ENCODE data around the gene KIF22. TPM values are rescaled to one million over a fixed set of nuclear protein-coding genes. Genes with fewer than 3 reads are reported as not detected.
"Not testable (repeated sequence)": the region's sequence is repeated elsewhere in the genome, so short reads cannot be mapped to it uniquely, and the experiment has no call there.

KIF22 gene
- total RNA-seq, 1 donor = 8.3 TPM

DNA sequence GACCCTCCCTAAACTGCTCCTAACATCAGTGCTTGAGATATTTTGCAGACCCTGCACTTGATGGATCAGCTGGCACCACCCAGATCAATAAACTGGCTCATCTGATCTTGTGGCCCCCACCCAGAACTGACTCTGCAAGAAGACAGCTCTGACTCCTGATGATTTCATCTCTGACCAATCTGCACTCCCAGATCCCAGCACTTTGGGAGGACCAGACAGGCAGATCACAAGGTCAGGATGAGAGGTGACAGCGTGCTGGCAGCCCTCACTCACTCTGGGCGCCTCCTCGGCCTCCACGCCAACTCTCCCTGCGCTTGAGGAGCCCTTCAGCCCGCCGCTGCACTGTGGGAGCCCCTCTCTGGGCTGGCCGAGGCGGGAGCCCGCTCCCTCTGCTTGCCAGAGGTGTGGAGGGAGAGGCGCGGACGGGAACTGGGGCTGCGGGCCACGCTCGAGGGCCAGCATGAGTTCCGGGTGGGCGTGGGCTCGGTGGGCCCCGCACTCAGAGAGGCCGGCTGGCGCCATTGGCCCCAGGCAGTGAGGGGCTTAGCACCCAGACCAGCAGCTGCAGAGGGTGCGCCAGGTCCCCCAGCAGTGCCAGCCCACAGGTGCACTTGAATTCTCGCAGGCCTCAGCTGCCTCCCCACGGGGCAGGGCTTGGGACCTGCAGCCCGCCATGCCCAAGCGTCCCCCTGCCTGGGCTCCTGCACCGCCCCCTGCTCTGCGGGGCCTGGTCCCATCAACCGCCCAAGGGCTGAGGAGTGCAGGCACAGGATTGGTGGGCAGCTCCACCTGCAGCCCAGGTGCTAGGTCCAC is 42.4 kb upstream of the KIF22 start:
- Histone ChIP-seq H3K4me3 (ENCODE audit: insufficient read depth, low read length) (no peak overlapping the region), H2AFZ (ENCODE audit: low read length) (no peak overlapping the region), H3K36me3 (ENCODE audit: insufficient read depth, low read length) (no peaks in the 10 kb centered on the region), H3K9me3 (ENCODE audit: low read depth, low read length) (no peaks in the 10 kb centered on the region), H3K4me2 (ENCODE audit: insufficient read depth, low read length) (no peak overlapping the region), H3K27ac (ENCODE audit: low read depth, low read length) (no peak overlapping the region), H3K27me3 (ENCODE audit: insufficient read depth, low read length) (no peaks in the 10 kb centered on the region), H4K20me1 (ENCODE audit: insufficient read depth, low read length) (no peaks in the 10 kb centered on the region), H3K79me2 (ENCODE audit: insufficient read depth, low read length) (no peaks in the 10 kb centered on the region), H3K4me1 (ENCODE audit: insufficient read depth, low read length) (no peaks in the 10 kb centered on the region)
- no peak for TF ChIP-seq CTCF (IDR thresholded peaks at IDR 0.05; ENCODE audit: extremely low read depth, low read depth, low read length)
- no peak for DNase-seq (ENCODE audit: insufficient read length, low spot score, missing footprints)

- not testable (repeated sequence) for H3K4me1 ChIP-seq (ENCODE audit: insufficient read depth, low read length)
Observed at GRCh38 chr16:29748760-29749149, 41.8 kb upstream of the KIF22 start.

GRCh38 chr16:29753516-29753915 is 37.0 kb upstream of the KIF22 start:
- no peak for DNase-seq (ENCODE audit: insufficient read length, low spot score, missing footprints)
- TF ChIP-seq CTCF (IDR thresholded peaks at IDR 0.05; ENCODE audit: extremely low read depth, low read depth, low read length) = no peak
- Histone ChIP-seq H3K27ac (ENCODE audit: low read depth, low read length) (no peak overlapping the region), H2AFZ (ENCODE audit: low read length) (no peak overlapping the region), H4K20me1 (ENCODE audit: insufficient read depth, low read length) (no peaks in the 10 kb centered on the region), H3K9me3 (ENCODE audit: low read depth, low read length) (no peaks in the 10 kb centered on the region), H3K36me3 (ENCODE audit: insufficient read depth, low read length) (no peaks in the 10 kb centered on the region), H3K79me2 (ENCODE audit: insufficient read depth, low read length) (no peaks in the 10 kb centered on the region), H3K27me3 (ENCODE audit: insufficient read depth, low read length) (no peaks in the 10 kb centered on the region), H3K4me3 (ENCODE audit: insufficient read depth, low read length) (no peak overlapping the region), H3K4me1 (ENCODE audit: insufficient read depth, low read length) (peaks cover 4% of the 10 kb centered on the region), H3K4me2 (ENCODE audit: insufficient read depth, low read length) (no peak overlapping the region)

More at GRCh38 chr16:29748760-29749149, 41.8 kb upstream of the KIF22 start:
- H3K27me3 ChIP-seq (ENCODE audit: insufficient read depth, low read length); H3K4me2 ChIP-seq (ENCODE audit: insufficient read depth, low read length); H4K20me1 ChIP-seq (ENCODE audit: insufficient read depth, low read length); H3K9me3 ChIP-seq (ENCODE audit: low read depth, low read length); H3K27ac ChIP-seq (ENCODE audit: low read depth, low read length); H3K36me3 ChIP-seq (ENCODE audit: insufficient read depth, low read length); H3K4me3 ChIP-seq (ENCODE audit: insufficient read depth, low read length); H3K79me2 ChIP-seq (ENCODE audit: insufficient read depth, low read length); H2AFZ ChIP-seq (ENCODE audit: low read length); DNase-seq (ENCODE audit: insufficient read length, low spot score, missing footprints): not testable (repeated sequence)

GRCh38 chr16:29756654-29757053 is 33.9 kb upstream of the KIF22 start:
- no peak for TF ChIP-seq CTCF (IDR thresholded peaks at IDR 0.05; ENCODE audit: extremely low read depth, low read depth, low read length)
- no peak overlapping the region for H2AFZ ChIP-seq (ENCODE audit: low read length)
- no peaks in the 10 kb centered on the region for H4K20me1 ChIP-seq (ENCODE audit: insufficient read depth, low read length)
- no peak overlapping the region for H3K27ac ChIP-seq (ENCODE audit: low read depth, low read length)
- no peak overlapping the region for H3K4me2 ChIP-seq (ENCODE audit: insufficient read depth, low read length)
- H3K79me2 ChIP-seq (ENCODE audit: insufficient read depth, low read length) = no peaks in the 10 kb centered on the region
- no peaks in the 10 kb centered on the region for H3K27me3 ChIP-seq (ENCODE audit: insufficient read depth, low read length)
- peaks cover 4% of the 10 kb centered on the region for H3K4me1 ChIP-seq (ENCODE audit: insufficient read depth, low read length)
- no peaks in the 10 kb centered on the region for H3K9me3 ChIP-seq (ENCODE audit: low read depth, low read length)
- no peaks in the 10 kb centered on the region for H3K36me3 ChIP-seq (ENCODE audit: insufficient read depth, low read length)
- DNase-seq (ENCODE audit: insufficient read length, low spot score, missing footprints) = no peak
- no peak overlapping the region for H3K4me3 ChIP-seq (ENCODE audit: insufficient read depth, low read length)

DNA sequence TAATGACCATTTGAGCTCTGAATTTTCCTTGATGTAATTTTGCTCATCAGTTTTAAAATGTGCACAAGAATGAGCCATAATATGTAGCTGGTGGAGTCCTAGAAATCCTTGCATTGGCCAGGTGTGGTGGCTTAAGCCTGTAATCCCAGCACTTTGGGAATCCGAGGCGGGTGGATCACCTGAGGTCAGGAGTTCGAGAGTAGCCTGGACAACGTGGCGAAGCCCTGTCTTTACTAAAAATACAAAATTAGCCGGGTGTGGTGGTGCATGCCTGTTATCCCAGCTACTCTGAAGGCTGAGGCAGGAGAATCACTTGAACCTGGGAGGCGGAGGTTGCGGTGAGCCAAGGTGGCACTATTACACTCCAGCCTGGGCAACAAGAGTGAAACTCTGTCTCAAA is 33.5 kb upstream of the KIF22 start:
- H3K79me2 ChIP-seq (ENCODE audit: insufficient read depth, low read length); H4K20me1 ChIP-seq (ENCODE audit: insufficient read depth, low read length); H3K36me3 ChIP-seq (ENCODE audit: insufficient read depth, low read length); H3K4me3 ChIP-seq (ENCODE audit: insufficient read depth, low read length); H3K27ac ChIP-seq (ENCODE audit: low read depth, low read length); DNase-seq (ENCODE audit: insufficient read length, low spot score, missing footprints); H3K27me3 ChIP-seq (ENCODE audit: insufficient read depth, low read length); H2AFZ ChIP-seq (ENCODE audit: low read length); H3K4me2 ChIP-seq (ENCODE audit: insufficient read depth, low read length); H3K4me1 ChIP-seq (ENCODE audit: insufficient read depth, low read length); H3K9me3 ChIP-seq (ENCODE audit: low read depth, low read length): not testable (repeated sequence)
